Umbilical cord (tissue), 2 donors: Measurements from ENCODE around the gene CGREF1. TPM values are rescaled to one million over a fixed set of nuclear protein-coding genes. Genes with fewer than 3 reads are reported as not detected.
A peak's percentile ranks its signal among the peaks of the same experiment; 100 is the strongest.
"Not testable (repeated sequence)": the region's sequence is repeated elsewhere in the genome, so short reads cannot be mapped to it uniquely, and the experiment has no call there.

ENCODE experiments used
- DNase-seq: peaks from one replicate; pipeline ENCODE4 v3.0.0-alpha.2; 2015; ENCODE audit warnings: low spot score
- total RNA-seq: library from RNA; depleted of rRNA; stranded (reverse); fragments of >200 nt; gene quantifications from one replicate; pipeline ENCODE4 v1.2.3, GENCODE V29; 2014; ENCODE audit warnings: low replicate concordance; ENCODE audit not compliant: insufficient read depth

CGREF1 gene
- total RNA-seq, 1 donor from 2014 or later, result 11.6 TPM

DNA sequence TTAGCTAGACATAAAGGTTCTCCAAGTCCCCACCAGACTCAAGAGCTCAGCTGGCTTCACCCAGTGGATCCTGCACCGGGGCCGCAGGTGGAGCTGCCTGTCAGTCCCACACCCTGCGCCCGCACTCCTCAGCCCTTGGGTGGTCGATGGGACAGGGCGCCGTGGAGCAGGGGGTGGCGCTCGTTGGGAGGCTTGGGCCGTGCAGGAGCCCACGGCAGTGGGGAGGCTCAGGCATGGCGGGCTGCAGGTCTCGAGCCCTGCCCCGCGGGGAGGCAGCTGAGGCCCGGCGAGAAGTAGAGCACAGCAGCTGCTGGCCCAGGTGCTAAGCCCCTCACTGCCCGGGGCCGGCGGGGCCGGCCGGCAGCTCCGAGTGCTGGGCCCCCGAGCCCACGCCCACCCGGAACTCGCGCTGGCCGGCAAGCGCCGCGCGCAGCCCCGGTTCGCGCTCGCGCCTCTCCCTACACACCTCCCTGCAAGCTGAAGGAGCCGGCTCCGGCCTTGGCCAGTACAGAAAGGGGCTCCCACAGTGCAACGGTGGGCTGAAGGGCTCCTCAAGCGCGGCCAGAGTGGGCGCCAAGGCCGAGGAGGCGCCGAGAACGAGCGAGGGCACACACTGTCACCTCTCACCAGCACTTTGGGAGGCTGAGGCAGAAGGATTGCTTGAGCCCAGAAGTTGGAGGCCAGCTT, 7.4 kb downstream of the CGREF1 start:
- not testable (repeated sequence) for DNase-seq

DNA sequence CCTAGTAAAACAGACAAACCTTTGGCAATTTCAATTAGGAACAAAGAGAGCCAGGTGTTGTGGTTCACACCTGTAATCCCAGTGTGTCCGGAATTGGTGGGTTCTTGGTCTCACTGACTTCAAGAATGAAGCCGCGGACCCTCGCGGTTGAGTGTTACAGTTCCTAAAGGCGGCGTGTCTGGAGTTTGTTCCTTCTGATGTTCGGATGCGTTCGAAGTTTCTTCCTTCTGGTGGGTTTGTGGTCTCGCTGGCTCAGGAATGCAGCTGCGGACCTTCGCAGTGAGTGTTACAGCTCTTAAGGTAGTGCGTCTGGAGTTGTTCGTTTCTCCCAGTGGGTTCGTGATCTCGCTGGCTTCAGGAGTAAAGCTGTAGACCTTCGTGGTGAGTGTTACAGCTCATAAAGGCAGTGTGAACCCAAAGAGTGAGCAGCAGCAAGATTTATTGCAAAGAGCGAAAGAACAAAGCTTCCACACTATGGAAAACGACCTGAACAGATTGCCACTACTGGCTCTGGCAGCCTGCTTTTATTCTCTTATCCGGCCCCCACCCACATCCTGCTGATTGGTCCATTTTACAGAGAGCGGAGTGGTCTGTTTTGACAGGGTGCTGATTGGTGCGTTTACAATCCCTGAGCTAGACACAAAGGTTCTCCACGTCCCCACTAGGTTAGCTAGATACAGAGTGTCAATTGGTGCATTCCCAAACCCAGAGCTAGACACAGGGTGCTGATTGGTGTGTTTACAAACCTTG, 8.2 kb downstream of the CGREF1 start:
- not testable (repeated sequence) for DNase-seq

DNA sequence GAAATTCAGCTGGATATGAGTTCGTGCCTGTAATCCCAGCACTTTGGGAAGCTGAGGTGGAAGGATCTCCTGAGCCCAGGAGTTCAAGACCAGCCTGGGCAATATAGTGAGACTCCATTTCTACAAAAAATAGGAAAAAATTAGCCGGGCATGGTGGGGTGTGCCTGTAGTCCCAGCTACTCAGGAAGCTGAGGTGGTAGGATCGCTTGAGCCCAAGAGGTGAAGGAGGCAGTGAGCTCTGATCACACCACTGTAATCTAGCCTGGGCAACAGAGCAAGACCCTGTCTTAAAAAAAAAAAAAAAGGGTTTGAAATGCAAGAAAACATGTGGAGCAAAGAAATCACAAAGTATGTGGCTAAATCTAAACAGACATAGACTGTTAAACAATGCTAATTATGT, 9.8 kb downstream of the CGREF1 start:
- DNase-seq, result no peak

DNA sequence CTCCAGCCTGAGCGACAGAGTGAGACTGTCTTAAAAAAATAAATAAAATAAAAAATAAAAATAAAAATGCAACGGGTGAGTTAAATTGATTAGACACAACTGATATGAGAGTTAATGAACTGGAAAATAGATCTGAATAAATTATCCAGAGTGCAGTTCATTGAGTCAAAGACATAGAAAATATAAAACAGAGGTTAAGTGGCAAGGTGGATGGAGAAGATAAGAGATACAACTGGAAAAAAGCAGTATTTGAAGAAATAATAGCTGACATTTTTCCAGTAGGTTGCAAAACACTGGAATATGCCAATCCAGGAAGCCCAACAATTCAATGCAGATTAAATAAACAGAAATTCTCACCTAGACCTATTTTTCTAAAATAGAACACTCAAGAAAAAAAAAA, 10.7 kb downstream of the CGREF1 start:
- DNase-seq, result no peak

DNA sequence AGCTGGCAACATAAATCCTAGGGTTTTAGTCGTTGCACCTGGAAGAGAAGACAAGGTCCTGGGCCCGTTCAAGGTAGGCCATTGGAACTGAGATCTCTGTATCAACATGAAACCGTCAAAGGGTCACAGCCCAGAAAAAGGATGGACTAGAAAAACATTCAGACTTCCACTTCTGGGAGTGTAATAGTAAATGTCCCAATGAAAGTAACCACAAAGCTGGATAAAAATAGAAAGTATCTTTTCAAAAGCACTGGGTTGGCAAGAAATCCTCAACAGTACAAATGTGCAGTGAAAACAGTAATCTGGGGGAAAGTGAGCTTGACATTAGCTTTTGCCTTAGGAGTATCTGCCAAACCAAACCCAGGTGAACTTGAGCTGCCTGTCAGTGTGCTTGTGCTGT, 12.9 kb downstream of the CGREF1 start:
- no peak for DNase-seq

DNA sequence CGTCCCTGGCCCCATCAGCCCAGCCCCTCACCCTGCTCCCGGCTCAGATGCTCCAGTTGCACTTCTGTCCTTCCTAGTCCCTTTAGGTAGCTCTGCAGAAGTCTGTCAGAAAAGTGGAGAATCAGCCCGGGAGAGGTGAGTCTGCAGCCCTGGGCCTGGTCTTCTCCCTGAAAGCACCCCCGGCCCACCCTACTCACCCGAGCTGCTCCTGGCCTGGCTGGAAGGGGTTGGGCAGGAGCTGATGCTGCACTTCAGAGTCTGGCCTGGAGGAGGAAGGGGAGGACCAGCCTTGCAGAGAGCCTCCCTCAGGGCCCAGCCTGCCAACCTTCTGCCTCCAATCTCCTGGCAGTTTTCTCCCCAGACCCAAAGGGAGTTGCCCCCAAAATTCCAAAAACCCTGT, 16.6 kb downstream of the CGREF1 start:
- DNase-seq, result no peak

DNA sequence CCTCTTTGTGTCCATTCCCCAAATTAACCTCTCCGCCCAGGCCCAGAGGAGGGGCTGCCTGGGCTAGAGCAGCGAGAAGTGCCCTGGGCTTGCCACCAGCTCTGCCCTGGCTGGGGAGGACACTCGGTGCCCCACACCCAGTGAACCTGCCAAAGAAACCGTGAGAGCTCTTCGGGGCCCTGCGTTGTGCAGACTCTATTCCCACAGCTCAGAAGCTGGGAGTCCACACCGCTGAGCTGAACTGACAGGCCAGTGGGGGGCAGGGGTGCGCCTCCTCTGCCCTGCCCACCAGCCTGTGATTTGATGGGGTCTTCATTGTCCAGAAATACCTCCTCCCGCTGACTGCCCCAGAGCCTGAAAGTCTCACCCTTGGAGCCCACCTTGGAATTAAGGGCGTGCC, 18.9 kb downstream of the CGREF1 start:
- DNase-seq, result no peak

DNA sequence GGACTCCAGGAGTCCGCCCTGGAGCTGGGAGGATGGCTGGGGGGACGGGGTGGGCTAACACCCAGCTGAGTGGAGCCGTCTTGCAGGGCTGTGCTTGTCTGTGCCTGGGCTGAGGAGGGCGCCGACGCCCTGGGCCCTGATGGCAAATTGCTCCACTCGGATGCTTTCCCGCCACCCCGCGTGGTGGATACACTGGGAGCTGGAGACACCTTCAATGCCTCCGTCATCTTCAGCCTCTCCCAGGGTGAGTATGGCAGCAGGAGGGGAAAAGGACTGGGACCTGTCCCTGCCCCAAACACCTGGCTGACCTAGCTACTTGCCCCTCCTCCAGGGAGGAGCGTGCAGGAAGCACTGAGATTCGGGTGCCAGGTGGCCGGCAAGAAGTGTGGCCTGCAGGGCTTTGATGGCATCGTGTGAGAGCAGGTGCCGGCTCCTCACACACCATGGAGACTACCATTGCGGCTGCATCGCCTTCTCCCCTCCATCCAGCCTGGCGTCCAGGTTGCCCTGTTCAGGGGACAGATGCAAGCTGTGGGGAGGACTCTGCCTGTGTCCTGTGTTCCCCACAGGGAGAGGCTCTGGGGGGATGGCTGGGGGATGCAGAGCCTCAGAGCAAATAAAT, 19.5 kb downstream of the CGREF1 start:
- DNase-seq, result no peak

DNA sequence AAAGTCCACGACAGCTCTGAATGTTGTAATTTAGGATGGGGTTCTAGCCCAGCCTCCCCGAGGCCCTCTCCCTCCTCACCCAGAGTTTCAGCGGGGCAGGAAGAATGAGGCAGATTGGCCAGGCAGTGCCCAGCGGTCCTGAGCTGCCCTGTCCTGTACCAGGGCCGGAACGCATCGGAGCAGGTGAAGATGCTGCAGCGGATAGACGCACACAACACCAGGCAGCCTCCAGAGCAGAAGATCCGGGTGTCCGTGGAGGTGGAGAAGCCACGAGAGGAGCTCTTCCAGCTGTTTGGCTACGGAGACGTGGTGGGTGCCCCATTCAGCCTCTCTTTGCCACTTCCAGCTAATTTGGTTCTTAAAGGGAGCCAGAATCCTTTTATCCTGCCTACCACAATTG, 21.6 kb downstream of the CGREF1 start:
- DNase-seq, result no peak

DNA sequence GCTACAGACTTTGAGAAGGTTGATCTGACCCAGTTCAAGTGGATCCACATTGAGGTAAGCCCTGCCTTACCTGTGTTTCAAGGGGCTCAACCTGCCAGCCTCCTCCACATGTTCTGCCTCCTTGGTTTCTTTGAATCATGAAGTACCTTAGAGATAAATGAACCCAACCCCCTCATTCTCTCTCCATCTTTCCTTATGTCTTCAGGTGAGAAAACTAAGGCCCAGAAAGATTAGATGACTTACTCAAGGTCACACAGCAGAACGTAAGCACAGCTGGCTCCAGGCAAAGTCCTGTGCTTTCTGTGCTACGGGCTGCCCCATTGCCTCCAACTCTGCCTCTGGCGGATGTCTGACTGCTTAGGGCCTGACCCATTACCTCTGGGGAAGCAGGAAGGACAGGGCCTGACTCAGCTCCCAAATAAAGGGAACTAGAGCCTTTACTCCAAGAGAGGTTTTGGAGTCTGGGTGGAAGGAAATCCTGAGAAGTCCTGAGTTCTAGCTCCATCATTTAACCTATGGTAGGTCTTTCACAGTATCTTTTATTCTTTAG, 22.1 kb downstream of the CGREF1 start:
- DNase-seq, result no peak

DNA sequence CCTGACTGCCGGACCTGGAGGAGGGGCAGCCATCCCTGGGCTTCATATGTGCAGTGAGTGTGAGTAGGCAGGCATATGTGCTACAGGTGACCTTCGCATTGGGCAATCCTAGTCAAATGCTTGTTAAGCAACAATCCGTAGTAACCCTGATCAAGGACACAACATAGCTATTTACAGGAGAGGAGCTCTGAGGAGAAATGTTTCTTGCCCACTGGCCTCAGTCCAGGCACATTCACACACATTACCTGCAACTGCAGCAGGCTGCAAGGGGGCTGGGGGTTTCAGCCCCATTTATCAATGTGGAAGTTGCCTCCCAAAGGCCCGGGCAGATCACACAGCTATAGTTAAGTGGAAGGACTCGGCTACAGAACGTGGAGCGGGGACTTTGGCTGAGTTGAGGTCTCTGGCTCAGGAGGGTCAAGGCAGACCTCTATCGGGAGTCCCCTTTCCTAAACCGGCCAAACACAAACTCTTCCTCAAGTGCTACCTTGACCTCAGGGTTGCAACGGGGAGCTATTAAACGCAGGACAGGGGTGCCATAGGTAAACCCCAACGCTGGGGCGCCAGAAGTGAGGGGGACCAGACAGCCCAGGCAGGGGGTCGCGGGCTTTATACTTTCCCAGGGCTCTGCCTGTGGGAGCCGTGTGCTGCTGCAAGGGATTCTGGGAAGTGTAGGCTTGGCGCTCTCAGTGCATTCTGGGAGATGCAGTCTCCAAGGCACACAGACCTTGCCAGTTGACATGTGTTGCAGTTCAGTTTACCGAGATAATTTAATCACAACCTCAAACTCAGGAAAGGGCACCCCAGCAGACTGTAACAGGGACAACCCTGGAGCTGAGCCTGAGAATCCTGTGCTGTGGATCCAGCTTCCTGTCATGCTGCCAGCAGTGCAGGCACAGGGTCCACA, 22.9 kb downstream of the CGREF1 start:
- peak; percentile 75 for DNase-seq

DNA sequence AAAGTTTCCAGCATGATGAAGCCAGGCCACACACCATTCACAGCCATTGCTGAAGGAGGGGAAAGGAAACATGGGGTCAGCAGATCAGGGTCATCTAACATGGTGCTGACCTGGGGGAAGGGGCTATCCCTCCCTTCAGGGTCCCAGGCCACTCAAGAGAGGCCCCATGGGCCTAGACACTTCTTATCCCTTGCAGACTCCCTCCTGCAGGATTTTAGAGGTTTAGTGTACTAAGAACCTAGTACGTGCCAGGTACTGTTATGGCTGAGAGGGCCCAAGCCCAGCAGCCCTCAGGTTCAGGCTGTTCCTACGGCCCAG, 23.5 kb downstream of the CGREF1 start:
- no peak for DNase-seq

DNA sequence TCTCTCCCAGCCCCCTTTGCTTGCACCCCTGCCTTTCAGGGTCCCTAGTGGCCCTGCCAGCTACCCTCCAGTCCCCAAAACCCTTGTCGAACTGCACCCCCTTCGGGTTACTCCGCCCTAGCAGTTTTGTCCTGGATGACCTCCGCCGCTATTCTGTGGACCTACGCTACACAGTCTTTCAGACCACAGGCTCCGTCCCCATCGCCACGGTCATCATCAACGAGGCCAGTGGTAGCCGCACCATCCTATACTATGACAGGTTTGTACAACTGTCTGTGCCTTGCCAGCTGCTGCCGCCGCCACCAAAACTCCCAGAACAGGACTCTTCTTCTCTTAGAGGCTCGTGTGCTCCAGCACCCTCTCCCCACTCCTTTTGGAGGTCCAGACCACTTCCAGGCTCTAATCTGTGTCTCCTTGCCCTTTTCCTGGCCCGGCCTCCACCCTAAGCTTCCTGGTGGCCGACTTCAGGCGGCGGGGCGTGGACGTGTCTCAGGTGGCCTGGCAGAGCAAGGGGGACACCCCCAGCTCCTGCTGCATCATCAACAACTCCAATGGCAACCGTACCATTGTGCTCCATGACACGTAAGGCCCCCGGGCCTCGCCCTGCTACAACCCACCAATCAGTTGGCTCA, 24.5 kb downstream of the CGREF1 start:
- no peak for DNase-seq

DNA sequence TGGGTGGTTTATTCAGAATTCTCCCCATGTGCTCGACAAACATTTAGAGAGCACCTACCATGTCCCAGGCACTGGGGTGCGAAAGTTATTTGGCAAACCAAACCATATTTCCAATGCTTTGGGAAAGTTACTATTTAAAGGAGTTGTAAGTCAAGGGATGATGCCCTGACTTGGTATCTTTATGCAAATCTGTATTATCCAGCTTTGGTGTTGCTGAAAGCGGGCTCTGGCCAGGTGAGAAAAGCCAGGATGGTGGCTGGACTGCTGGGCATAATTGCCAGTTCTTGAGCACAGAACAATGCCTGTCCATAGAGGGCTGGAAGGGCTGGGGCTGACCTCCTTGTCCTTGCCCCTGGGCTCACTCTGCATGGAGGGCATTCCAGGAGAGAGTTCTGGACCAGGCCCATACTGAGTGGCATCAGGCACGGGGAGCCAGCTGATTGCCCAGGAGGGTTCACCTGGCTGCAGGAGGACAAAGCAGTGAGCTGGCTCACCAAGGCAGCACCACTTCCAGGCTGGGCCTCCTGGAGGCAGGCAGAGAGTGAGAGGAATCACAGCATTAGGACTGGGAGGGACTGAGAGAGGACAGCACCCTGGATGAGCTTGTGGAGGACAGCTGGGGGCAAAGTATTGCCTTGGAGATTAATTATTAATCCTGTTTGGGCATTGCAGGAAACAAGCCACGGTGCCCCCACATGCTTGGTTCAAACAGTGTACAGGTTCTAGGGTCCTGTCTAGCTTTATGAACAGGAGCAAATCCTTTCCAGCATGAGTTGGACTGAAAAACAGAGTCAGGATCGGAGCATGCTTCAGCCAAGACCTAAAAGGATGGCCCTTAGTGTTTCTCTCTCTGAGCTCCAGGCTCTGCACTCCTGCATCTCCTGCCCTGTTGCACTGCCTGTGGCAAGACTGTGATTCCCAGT, 25.2 kb downstream of the CGREF1 start:
- DNase-seq, result no peak

DNA sequence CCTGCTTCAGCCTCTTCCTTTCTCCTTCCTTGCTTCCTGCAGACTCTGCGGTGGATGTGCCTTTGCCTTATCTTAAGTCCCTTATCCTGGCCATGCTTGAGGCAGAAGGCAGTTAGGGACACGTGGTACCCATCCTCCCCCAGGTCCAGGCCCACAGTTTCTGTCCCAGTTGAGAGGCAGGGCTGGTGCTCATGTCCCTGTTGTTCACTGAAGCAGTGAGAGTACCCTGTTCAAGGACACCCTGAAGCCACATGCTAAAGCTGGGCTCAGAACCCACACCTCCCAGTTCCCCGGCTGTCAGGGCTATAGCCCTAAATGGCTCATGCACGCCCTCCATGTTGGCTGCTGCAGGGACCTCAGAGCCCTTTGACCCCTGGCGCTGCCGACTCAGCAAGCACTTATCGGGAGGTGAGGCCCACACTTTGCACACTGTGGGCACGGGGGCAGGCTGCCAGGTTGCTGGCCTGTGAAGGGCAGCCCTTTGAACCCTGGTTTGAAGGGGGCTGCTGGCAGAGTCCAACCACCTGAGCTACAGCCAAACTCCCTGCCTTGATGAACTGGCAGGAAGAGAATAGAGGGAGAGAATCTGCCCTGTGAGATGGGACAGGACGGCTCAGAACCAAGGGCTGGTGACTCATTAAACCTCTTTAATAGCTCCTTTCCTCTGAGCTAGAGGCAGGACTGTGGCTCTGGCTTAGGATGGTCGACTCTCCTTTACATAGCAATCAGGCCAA, 26.1 kb downstream of the CGREF1 start:
- no peak for DNase-seq

DNA sequence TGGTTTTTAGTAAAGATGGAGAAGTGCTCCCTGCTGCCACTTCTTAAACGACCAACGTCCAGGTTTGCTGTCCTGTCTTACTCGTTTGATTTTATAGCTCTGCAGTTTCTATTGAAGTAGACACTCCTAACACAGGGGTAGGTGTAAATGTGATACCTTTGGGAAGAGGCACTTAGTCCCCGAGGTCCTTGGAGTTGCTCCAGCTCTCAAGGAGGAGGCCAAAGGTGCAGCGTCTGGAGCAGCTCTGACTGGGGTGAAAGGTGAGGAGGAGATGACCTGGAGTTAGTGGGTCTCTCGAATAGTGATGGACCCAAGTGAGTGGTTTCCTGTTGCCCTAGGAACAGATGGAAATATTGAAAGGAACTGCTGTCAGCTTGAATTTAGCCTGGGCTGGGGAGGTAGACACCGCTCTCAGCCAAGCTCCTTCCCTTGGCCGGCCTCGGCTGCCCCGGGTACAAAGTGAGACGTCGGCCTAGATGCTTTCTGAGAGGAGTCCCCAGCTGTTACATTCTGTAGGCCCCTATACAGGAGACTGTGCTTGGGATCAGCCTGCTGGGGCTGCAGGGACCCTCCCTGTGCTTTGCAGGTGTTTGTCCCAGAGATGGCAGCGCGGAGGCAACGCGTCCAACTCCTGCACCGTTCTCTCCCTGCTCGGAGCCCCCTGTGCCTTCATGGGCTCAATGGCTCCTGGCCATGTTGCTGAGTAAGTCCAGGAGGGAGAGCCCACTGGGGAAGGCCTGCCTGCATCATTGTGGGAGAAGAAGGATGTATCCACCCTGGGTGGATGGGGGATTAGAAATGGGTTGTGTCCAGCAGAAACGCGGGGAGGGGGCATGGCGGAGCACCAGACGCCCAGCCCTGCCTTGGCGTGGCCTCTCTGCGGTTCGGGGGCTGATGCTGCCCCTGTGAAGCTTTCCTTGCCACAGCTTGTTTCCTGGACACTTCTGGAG, 26.9 kb downstream of the CGREF1 start:
- no peak for DNase-seq

DNA sequence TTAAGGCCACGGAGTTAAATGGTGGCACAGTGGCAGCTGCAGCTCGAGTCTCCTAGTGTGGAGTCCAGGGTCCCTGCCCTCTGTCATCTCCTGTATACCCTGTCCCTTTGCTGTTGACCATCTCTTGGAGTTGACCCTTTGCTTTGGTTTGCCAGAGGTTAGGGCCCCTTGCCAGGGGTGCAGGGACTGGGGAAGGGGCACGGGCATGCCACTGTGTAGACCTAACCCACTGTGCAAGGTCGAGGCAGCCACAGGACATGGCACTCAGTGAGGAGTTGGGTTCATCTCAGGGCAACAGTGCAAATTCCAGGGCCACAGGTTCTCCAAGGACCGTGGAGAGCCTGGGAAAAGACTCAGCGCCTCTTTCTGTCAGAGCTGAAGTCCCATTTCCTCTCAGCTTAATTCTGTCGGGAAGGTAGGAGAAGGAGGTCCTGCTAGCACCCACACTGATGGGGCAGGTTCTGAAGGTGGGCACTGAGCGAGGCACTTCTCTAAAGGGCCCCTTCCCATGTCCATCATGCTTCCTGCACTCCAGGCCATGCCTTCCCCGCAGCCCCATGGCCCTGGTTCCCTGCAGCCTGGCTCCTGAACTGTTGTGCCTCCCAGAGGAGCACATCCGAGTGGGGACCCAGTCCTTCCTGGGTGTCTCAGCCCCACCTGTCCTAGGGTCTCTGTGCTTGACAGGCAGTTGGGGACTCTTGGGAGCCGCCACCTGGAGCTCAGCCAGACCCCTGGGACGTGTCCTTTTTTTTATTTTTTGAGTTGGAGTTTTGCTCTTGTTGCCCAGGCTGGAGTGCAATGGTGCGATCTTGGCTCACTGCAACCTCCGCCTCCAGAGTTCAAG, 29.6 kb downstream of the CGREF1 start:
- no peak for DNase-seq
